ENCODE results near the gene NARF. TPM values are rescaled to one million over a fixed set of nuclear protein-coding genes. Genes with fewer than 3 reads are reported as not detected.
"Not testable (repeated sequence)": the region's sequence is repeated elsewhere in the genome, so short reads cannot be mapped to it uniquely, and the experiment has no call there.

The NARF gene
- total RNA-seq, 1 donor from 2014 or later, result 72.7 TPM

GRCh38 chr17:82490512-82491195 lies 32.1 kb downstream of the NARF start:
- intact Hi-C loops (cut with DNase I), result no loop called here
- ATAC-seq (no peak), DNase-seq (ENCODE audit: missing footprints) (no peak)

- ATAC-seq (no peak), DNase-seq (ENCODE audit: missing footprints) (no peak)
- intact Hi-C loops (cut with DNase I), result no loop called here
Measured at GRCh38 chr17:82491196-82491530, 32.6 kb downstream of the NARF start.

GRCh38 chr17:82491533-82491932 lies 33.0 kb downstream of the NARF start:
- DNase-seq (ENCODE audit: missing footprints) (no peak), ATAC-seq (no peak)
- intact Hi-C loops (cut with DNase I), result no loop called here

GRCh38 chr17:82492643-82493225 lies 34.2 kb downstream of the NARF start:
- DNase-seq (ENCODE audit: missing footprints), result no peak
- ATAC-seq, result no peak
- intact Hi-C loops (cut with DNase I), result no loop called here

GRCh38 chr17:82493226-82493781 lies 34.8 kb downstream of the NARF start:
- no peak for DNase-seq (ENCODE audit: missing footprints)
- no peak for ATAC-seq
- intact Hi-C loops (cut with DNase I), result no loop called here

- intact Hi-C loops (cut with DNase I), result loop anchor here (5.0 kb wide), 1 partner anchor 58 kb away; no protein-coding TSS in a partner anchor
- ATAC-seq (peak; percentile 81), DNase-seq (ENCODE audit: missing footprints) (peak; percentile 89)
Measured at GRCh38 chr17:82494236-82495055, 35.9 kb downstream of the NARF start.

- DNase-seq (ENCODE audit: missing footprints), result no peak
- ATAC-seq, result no peak
- intact Hi-C loops (cut with DNase I), result loop anchor here (5.0 kb wide), 1 partner anchor 56 kb away; no protein-coding TSS in a partner anchor
Measured at GRCh38 chr17:82495844-82496528, 37.4 kb downstream of the NARF start.

- intact Hi-C loops (cut with DNase I), result loop anchor here (1.0 to 5.0 kb wide), 2 partner anchors 23 to 56 kb away; partner anchors contain the start of gene FOXK2
- DNase-seq (ENCODE audit: missing footprints) (peak; percentile 99), ATAC-seq (peak; percentile 87)
Measured at GRCh38 chr17:82496529-82497434, 38.2 kb downstream of the NARF start.

- peak; percentile 74 for DNase-seq (ENCODE audit: missing footprints)
- intact Hi-C loops (cut with DNase I), result loop anchor here (1.0 to 5.0 kb wide), 2 partner anchors 22 to 55 kb away; partner anchors contain the start of gene FOXK2
Measured at GRCh38 chr17:82497483-82498405, 39.2 kb downstream of the NARF start.

GRCh38 chr17:82502207-82502606 lies 43.7 kb downstream of the NARF start:
- intact Hi-C loops (cut with DNase I), result no loop called here
- DNase-seq (ENCODE audit: missing footprints) (no peak), ATAC-seq (no peak)

More at GRCh38 chr17:82497483-82498405, 39.2 kb downstream of the NARF start:
- ATAC-seq, result peak; percentile 56

GRCh38 chr17:82503094-82503727 lies 44.7 kb downstream of the NARF start:
- no peak for ATAC-seq
- no peak for DNase-seq (ENCODE audit: missing footprints)
- intact Hi-C loops (cut with DNase I), result no loop called here

GRCh38 chr17:82503728-82504308 lies 45.3 kb downstream of the NARF start:
- ATAC-seq, result no peak
- DNase-seq (ENCODE audit: missing footprints), result no peak
- intact Hi-C loops (cut with DNase I), result no loop called here

GRCh38 chr17:82505296-82505695 lies 46.8 kb downstream of the NARF start:
- intact Hi-C loops (cut with DNase I), result no loop called here
- ATAC-seq, result no peak
- DNase-seq (ENCODE audit: missing footprints), result no peak

- DNase-seq (ENCODE audit: missing footprints); ATAC-seq; intact Hi-C loops (cut with DNase I): not testable (repeated sequence)
Measured at GRCh38 chr17:82506402-82506801, 47.9 kb downstream of the NARF start.

- ATAC-seq (no peak), DNase-seq (ENCODE audit: missing footprints) (no peak)
- intact Hi-C loops (cut with DNase I), result no loop called here
Measured at GRCh38 chr17:82507631-82508175, 49.2 kb downstream of the NARF start.

GRCh38 chr17:82511642-82512041 lies 53.1 kb downstream of the NARF start:
- intact Hi-C loops (cut with DNase I); ATAC-seq; DNase-seq (ENCODE audit: missing footprints): not testable (repeated sequence)
